Kidney (tissue), 14 donors: ENCODE measurements around the gene LACTBL1. TPM values are rescaled to one million over a fixed set of nuclear protein-coding genes. Genes with fewer than 3 reads are reported as not detected.

Source experiments
- DNase-seq, 5 donors: peaks; one replicate each; pipeline ENCODE4 v3.0.0-alpha.2; 2013 to 2020
- FAIRE-seq: peaks from 2 replicates; lab custom pipeline; 2012; peaks lifted over from hg19 to GRCh38; lab: Jason Lieb, UNC
- H3K27ac ChIP-seq, 2 donors: one replicate each; pipeline ENCODE4 v1.7.0; 2013; ENCODE audit warnings: low read depth in 2 of 2, low read length in 2 of 2, inconsistent platforms in 1 of 2
- H3K27me3 ChIP-seq: one replicate; pipeline ENCODE4 v1.7.1; 2013; ENCODE audit warnings: low read length, inconsistent platforms; ENCODE audit not compliant: control insufficient read depth, insufficient read depth
- H3K36me3 ChIP-seq, 3 donors: one replicate each; pipeline versions ENCODE4 v1.7.0 to v1.7.1; 2013; ENCODE audit warnings: low read length in 3 of 3, control low read depth in 1 of 3, inconsistent platforms in 1 of 3; ENCODE audit not compliant: insufficient read depth in 3 of 3, control insufficient read depth in 2 of 3
- H3K4me1 ChIP-seq, 3 donors: one replicate each; pipeline versions ENCODE4 v1.7.0 to v1.7.1; 2013; ENCODE audit warnings: low read length in 3 of 3, inconsistent platforms in 1 of 3, low read depth in 1 of 3; ENCODE audit not compliant: control insufficient read depth in 2 of 3, insufficient read depth in 2 of 3
- H3K4me3 ChIP-seq, 3 donors: one replicate each; pipeline versions ENCODE4 v1.7.0 to v1.8.1; 2013; ENCODE audit warnings: low read length in 3 of 3, control low read depth in 1 of 3, inconsistent platforms in 1 of 3
- H3K9ac ChIP-seq, 3 donors: one replicate each; pipeline versions ENCODE4 v1.7.0 to v1.7.1; 2013; ENCODE audit warnings: low read length in 3 of 3, control low read depth in 1 of 3, inconsistent platforms in 1 of 3
- H3K9me3 ChIP-seq, 3 donors: one replicate each; pipeline versions ENCODE4 v1.7.0 to v1.7.1; 2013; ENCODE audit warnings: low read length in 3 of 3, control low read depth in 1 of 3, inconsistent platforms in 1 of 3; ENCODE audit not compliant: control insufficient read depth in 2 of 3, insufficient read depth in 1 of 3
- CTCF ChIP-seq: IDR thresholded peaks from 3 replicates; pipeline ENCODE4 v1.5.1; 2012; ENCODE audit warnings: mild to moderate bottlenecking, moderate library complexity, borderline replicate concordance; ENCODE audit not compliant: insufficient read depth; ENCODE audit errors: extremely low read depth
- intact Hi-C: fragments of 100-400 bp; cut with DNase I; formaldehyde crosslinking; loops from one replicate; pipeline ENCODE4 v1.11.1; 2022
- polyA plus RNA-seq: library from polyadenylated mRNA; stranded (reverse); fragments of 350-450 nt; fragmentation: Illumina TruSeq; extraction: RNeasy Lipid Tissue Mini Kit (QIAGEN cat#74804); gene quantifications from one replicate; pipeline ENCODE4 v1.2.3, GENCODE V29; 2014; ENCODE audit warnings: low read depth, low replicate concordance; ENCODE audit not compliant: insufficient read depth
- total RNA-seq: library from RNA; stranded (reverse); fragmentation: NEBNext Ultra II Directional; extraction: Animal tissue kit (Norgen Biotek cat#: 25700); gene quantifications from one replicate; pipeline ENCODE4 v1.2.1, GENCODE V29; 2021
- donor health status: control.
- donor health status: control.
- donor health status: control.
- donor health status: control.
- donor health status: control.
- donor health status: DM: yes; HTN: yes; CAD: no.
- donor health status: Normal renal cell carcinoma (clear cell type).

Gene LACTBL1
- total and polyA plus RNA-seq, 2 donors from 2014 or later, result not detected

GRCh38 chr1:22976127-22976460, 3.4 kb upstream of the LACTBL1 start:
- intact Hi-C loops, result loop anchor here (10.0 kb wide), 1 partner anchor 209 kb away; no protein-coding TSS in a partner anchor
- no peak overlapping the region for H3K27ac ChIP-seq
- no peaks in the 10 kb centered on the region for H3K9me3 ChIP-seq
- H3K4me1 ChIP-seq, result no peaks in the 10 kb centered on the region
- no peaks in the 10 kb centered on the region for H3K36me3 ChIP-seq
- DNase-seq (no peak), FAIRE-seq (no peak)
- no peak for TF ChIP-seq CTCF
- no peaks in the 10 kb centered on the region for H3K27me3 ChIP-seq
- no peak overlapping the region for H3K9ac ChIP-seq
- H3K4me3 ChIP-seq, result no peak overlapping the region

GRCh38 chr1:22975694-22976093, 3.0 kb upstream of the LACTBL1 start:
- no peak for TF ChIP-seq CTCF
- Histone ChIP-seq H3K27ac (no peak overlapping the region), H3K36me3 (no peaks in the 10 kb centered on the region), H3K9ac (no peak overlapping the region), H3K27me3 (no peaks in the 10 kb centered on the region), H3K9me3 (no peaks in the 10 kb centered on the region), H3K4me3 (no peak overlapping the region), H3K4me1 (no peaks in the 10 kb centered on the region)
- FAIRE-seq (no peak), DNase-seq (no peak)
- intact Hi-C loops, result loop anchor here (10.0 kb wide), 1 partner anchor 209 kb away; no protein-coding TSS in a partner anchor

DNA sequence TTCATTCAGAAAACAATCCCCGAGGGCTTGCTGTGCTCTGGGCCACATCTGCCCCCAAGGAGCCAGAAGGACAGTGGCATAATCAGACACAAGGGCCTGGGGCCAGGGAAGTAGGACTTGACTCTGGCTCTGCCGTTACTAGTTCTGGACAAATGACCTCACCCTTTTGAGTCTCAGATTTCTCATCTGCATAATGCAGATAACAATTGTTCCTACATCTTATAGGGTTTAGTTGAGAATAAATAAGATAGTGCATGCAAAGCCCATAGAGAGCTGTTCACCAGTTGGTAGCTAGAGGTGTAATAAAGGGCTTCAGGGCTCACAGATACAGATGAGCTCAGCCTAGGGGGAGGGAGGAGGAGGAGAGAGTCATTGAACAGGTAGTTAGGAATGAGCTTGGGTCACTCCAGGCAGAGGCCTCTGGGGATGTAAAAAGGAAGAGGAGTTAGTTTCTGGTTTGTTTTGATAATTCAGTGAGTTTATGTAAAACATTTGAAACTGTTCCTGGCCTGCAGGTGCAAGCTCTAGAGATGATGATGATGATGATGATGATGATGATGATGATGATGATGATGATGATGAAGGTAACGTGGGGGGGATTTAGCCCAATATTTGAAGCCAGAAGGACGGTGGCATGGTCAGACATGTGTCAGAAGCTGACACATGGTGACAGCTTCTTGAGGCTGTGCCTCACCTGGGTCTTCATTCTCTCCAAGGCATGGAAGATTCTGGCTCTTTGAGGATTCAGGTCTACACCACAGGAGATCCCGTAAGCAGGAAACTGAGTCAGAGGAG, 858 bp downstream of the LACTBL1 start:
- Histone ChIP-seq H3K36me3 (no peaks in the 10 kb centered on the region), H3K27me3 (no peaks in the 10 kb centered on the region), H3K9ac (no peak overlapping the region), H3K9me3 (no peaks in the 10 kb centered on the region), H3K4me3 (no peak overlapping the region), H3K27ac (no peak overlapping the region), H3K4me1 (no peaks in the 10 kb centered on the region)
- TF ChIP-seq CTCF, result no peak
- DNase-seq (no peak), FAIRE-seq (no peak)
- intact Hi-C loops, result loop anchor here (10.0 kb wide), 1 partner anchor 213 kb away; no protein-coding TSS in a partner anchor
